Activated T-helper 2 cell treated with anti-CD3 and anti-CD28 coated beads, Interferon-gamma antibody, Interleukin-2, Interleukin-4, amounts not matched to agents 10 μg/mL and 5 μg/mL and 100 μg/mL, durations not matched to agents 14 hours and 24 hours and 36 hours (primary cell): Measurements from ENCODE around the gene CMC4. TPM values are rescaled to one million over a fixed set of nuclear protein-coding genes. Genes with fewer than 3 reads are reported as not detected.

ENCODE experiments used
- DNase-seq: peaks from one replicate; pipeline ENCODE4 v3.0.0; 2021; ENCODE audit warnings: low spot score
- H3K27ac Mint-ChIP-seq: one replicate; pipeline ENCODE4 v1.8.0; 2021; ENCODE audit warnings: mixed read lengths
- H3K27me3 Mint-ChIP-seq: one replicate; pipeline ENCODE4 v1.8.0; 2021; ENCODE audit warnings: low read depth, mixed read lengths
- H3K36me3 Mint-ChIP-seq: one replicate; pipeline ENCODE4 v1.8.0; 2021; ENCODE audit warnings: low read depth, mixed read lengths
- H3K4me1 Mint-ChIP-seq: one replicate; pipeline ENCODE4 v1.8.0; 2021; ENCODE audit warnings: low read depth, mixed read lengths
- H3K4me3 Mint-ChIP-seq: one replicate; pipeline ENCODE4 v1.8.0; 2021; ENCODE audit warnings: low read depth, mild to moderate bottlenecking, moderate library complexity, mixed read lengths
- H3K9me3 Mint-ChIP-seq: one replicate; pipeline ENCODE4 v1.8.0; 2021; ENCODE audit warnings: mixed read lengths
- intact Hi-C: fragments of 100-400 bp; cut with micrococcal nuclease; formaldehyde crosslinking; loops from one replicate; pipeline ENCODE4 v1.15.1; 2023
- total RNA-seq: library from RNA; stranded (reverse); gene quantifications from 2 replicates; pipeline ENCODE4 v1.2.3, GENCODE V29; 2022

CMC4 gene
- total RNA-seq, 1 donor from 2014 or later, result 1.9 TPM

GRCh38 chrX:155070038-155070437 is 898 bp downstream of the CMC4 start:
- no peak for DNase-seq
- H3K4me3 Mint-ChIP-seq, result peak overlapping the region; percentile 77
- peaks cover 27% of the 10 kb centered on the region for H3K36me3 Mint-ChIP-seq
- intact Hi-C loops, result loop anchor here (5.0 kb wide), 1 partner anchor 88 kb away; no protein-coding TSS in a partner anchor
- H3K4me1 Mint-ChIP-seq, result peaks cover 40% of the 10 kb centered on the region
- no peaks in the 10 kb centered on the region for H3K27me3 Mint-ChIP-seq
- H3K9me3 Mint-ChIP-seq, result no peaks in the 10 kb centered on the region
- peak overlapping the region; percentile 85 for H3K27ac Mint-ChIP-seq

- Mint-ChIP-seq H3K27me3 (no peaks in the 10 kb centered on the region), H3K4me1 (peaks cover 39% of the 10 kb centered on the region), H3K9me3 (no peaks in the 10 kb centered on the region), H3K4me3 (peak overlapping the region; percentile 77), H3K27ac (no peak overlapping the region), H3K36me3 (peaks cover 25% of the 10 kb centered on the region)
- intact Hi-C loops, result no loop called here
- no peak for DNase-seq
These were observed 1.5 kb downstream of the CMC4 start for GRCh38 chrX:155069414-155069813.

- intact Hi-C loops, result no loop called here
- no peaks in the 10 kb centered on the region for H3K27me3 Mint-ChIP-seq
- DNase-seq, result no peak
- peaks cover 14% of the 10 kb centered on the region for H3K36me3 Mint-ChIP-seq
- no peaks in the 10 kb centered on the region for H3K9me3 Mint-ChIP-seq
- peak overlapping the region; percentile 48 for H3K4me3 Mint-ChIP-seq
- peak overlapping the region; percentile 64 for H3K27ac Mint-ChIP-seq
- H3K4me1 Mint-ChIP-seq, result peaks cover 28% of the 10 kb centered on the region
These were observed 2.8 kb downstream of the CMC4 start for GRCh38 chrX:155068165-155068564.

GRCh38 chrX:155065035-155065734 is 5.8 kb downstream of the CMC4 start:
- Mint-ChIP-seq H3K27ac (no peak overlapping the region), H3K9me3 (no peaks in the 10 kb centered on the region), H3K36me3 (peaks cover 8% of the 10 kb centered on the region), H3K4me3 (no peak overlapping the region), H3K27me3 (no peaks in the 10 kb centered on the region), H3K4me1 (peaks cover 19% of the 10 kb centered on the region)
- intact Hi-C loops, result no loop called here
- DNase-seq, result no peak

GRCh38 chrX:155061760-155062159 is 9.2 kb downstream of the CMC4 start:
- intact Hi-C loops, result no loop called here

GRCh38 chrX:155056877-155057792 is 13.8 kb downstream of the CMC4 start:
- Mint-ChIP-seq H3K27me3 (no peaks in the 10 kb centered on the region), H3K36me3 (peaks cover 26% of the 10 kb centered on the region), H3K4me3 (peak overlapping the region; percentile 31), H3K27ac (peak overlapping the region; percentile 42), H3K4me1 (peaks cover 25% of the 10 kb centered on the region), H3K9me3 (no peaks in the 10 kb centered on the region)
- DNase-seq, result peak; percentile 32
- intact Hi-C loops, result loop anchor here (1.0 to 10.0 kb wide), 3 partner anchors 30 to 142 kb away; partner anchors contain the start of gene FUNDC2

More at GRCh38 chrX:155061760-155062159, 9.2 kb downstream of the CMC4 start:
- Mint-ChIP-seq H3K27ac (no peak overlapping the region), H3K27me3 (no peaks in the 10 kb centered on the region), H3K4me1 (peaks cover 11% of the 10 kb centered on the region), H3K9me3 (no peaks in the 10 kb centered on the region), H3K36me3 (peaks cover 6% of the 10 kb centered on the region), H3K4me3 (no peak overlapping the region)
- no peak for DNase-seq

- H3K27ac Mint-ChIP-seq, result peak overlapping the region; percentile 42
- peaks cover 25% of the 10 kb centered on the region for H3K4me1 Mint-ChIP-seq
- no peak overlapping the region for H3K4me3 Mint-ChIP-seq
These were observed 14.5 kb downstream of the CMC4 start for GRCh38 chrX:155056471-155056870.

GRCh38 chrX:155055494-155055893 is 15.4 kb downstream of the CMC4 start:
- no peaks in the 10 kb centered on the region for H3K27me3 Mint-ChIP-seq
- H3K4me3 Mint-ChIP-seq, result no peak overlapping the region
- no peak overlapping the region for H3K27ac Mint-ChIP-seq
- intact Hi-C loops, result loop anchor here (10.0 kb wide), 1 partner anchor 141 kb away; no protein-coding TSS in a partner anchor
- H3K36me3 Mint-ChIP-seq, result peaks cover 30% of the 10 kb centered on the region
- H3K9me3 Mint-ChIP-seq, result no peaks in the 10 kb centered on the region
- peaks cover 29% of the 10 kb centered on the region for H3K4me1 Mint-ChIP-seq
- DNase-seq, result no peak

More at GRCh38 chrX:155056471-155056870, 14.5 kb downstream of the CMC4 start:
- intact Hi-C loops, result loop anchor here (2.0 to 10.0 kb wide), 2 partner anchors 30 to 142 kb away; partner anchors contain the start of gene FUNDC2
- H3K36me3 Mint-ChIP-seq, result peaks cover 29% of the 10 kb centered on the region
- H3K9me3 Mint-ChIP-seq, result no peaks in the 10 kb centered on the region
- no peaks in the 10 kb centered on the region for H3K27me3 Mint-ChIP-seq
- no peak for DNase-seq

GRCh38 chrX:155054255-155054654 is 16.7 kb downstream of the CMC4 start:
- Mint-ChIP-seq H3K27ac (no peak overlapping the region), H3K27me3 (no peaks in the 10 kb centered on the region), H3K9me3 (no peaks in the 10 kb centered on the region), H3K36me3 (peaks cover 29% of the 10 kb centered on the region), H3K4me3 (no peak overlapping the region), H3K4me1 (peaks cover 33% of the 10 kb centered on the region)
- intact Hi-C loops, result loop anchor here (10.0 kb wide), 1 partner anchor 139 kb away; no protein-coding TSS in a partner anchor
- DNase-seq, result no peak

- Mint-ChIP-seq H3K36me3 (peaks cover 34% of the 10 kb centered on the region), H3K9me3 (no peaks in the 10 kb centered on the region), H3K27ac (peak overlapping the region; percentile 4), H3K4me3 (no peak overlapping the region), H3K4me1 (peaks cover 37% of the 10 kb centered on the region), H3K27me3 (no peaks in the 10 kb centered on the region)
- DNase-seq, result no peak
- intact Hi-C loops, result loop anchor here (10.0 kb wide), 1 partner anchor 139 kb away; no protein-coding TSS in a partner anchor
These were observed 17.3 kb downstream of the CMC4 start for GRCh38 chrX:155053656-155054055.

- H3K36me3 Mint-ChIP-seq, result peaks cover 34% of the 10 kb centered on the region
- H3K4me1 Mint-ChIP-seq, result peaks cover 38% of the 10 kb centered on the region
- peak overlapping the region; percentile 4 for H3K27ac Mint-ChIP-seq
- no peak overlapping the region for H3K4me3 Mint-ChIP-seq
- no peaks in the 10 kb centered on the region for H3K27me3 Mint-ChIP-seq
- no peaks in the 10 kb centered on the region for H3K9me3 Mint-ChIP-seq
- intact Hi-C loops, result loop anchor here (10.0 kb wide), 1 partner anchor 138 kb away; no protein-coding TSS in a partner anchor
- no peak for DNase-seq
These were observed 18.0 kb downstream of the CMC4 start for GRCh38 chrX:155052738-155053498.
